GM18519 (cell line): ENCODE data around the gene IKZF2.

Experiments used
- ATAC-seq: cut with Tn5 transposase; IDR thresholded peaks from one replicate; pipeline ENCODE4 v1.9.1; 2021; ENCODE audit warnings: mild to moderate bottlenecking, moderate library complexity; ENCODE audit not compliant: unreplicated experiment, low FRiP score

The IKZF2 gene

GRCh38 chr2:213104092-213104902 is 47.1 kb downstream of the IKZF2 start:
- ATAC-seq = no peak

GRCh38 chr2:213101692-213102460 is 49.5 kb downstream of the IKZF2 start:
- ATAC-seq = no peak

- no peak for ATAC-seq
Measured at GRCh38 chr2:213101109-213101508, 50.3 kb downstream of the IKZF2 start.

- no peak for ATAC-seq
Measured at GRCh38 chr2:213098612-213099011, 52.8 kb downstream of the IKZF2 start.

DNA sequence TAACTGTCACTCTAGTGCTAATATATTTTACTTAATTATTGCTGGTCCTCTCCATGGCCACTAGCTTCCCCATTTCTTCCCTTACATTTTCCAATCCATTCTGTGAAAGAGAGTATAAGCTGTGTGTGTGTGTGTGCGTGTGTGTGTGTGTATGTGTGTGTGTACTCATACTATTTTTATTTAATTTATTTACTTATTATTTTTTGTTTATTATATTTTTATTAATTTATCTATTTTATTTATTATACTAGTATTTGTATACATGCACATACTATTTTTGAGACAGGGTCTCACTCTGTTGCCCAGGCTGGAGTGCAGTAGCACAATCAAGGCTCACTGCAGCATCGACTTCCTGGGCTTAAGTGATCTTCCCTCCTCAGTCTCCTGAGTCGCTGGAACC is 59.6 kb downstream of the IKZF2 start:
- no peak for ATAC-seq

- no peak for ATAC-seq
Measured at GRCh38 chr2:213090772-213091171, 60.6 kb downstream of the IKZF2 start.

- ATAC-seq = no peak
Measured at GRCh38 chr2:213089438-213089837, 62.0 kb downstream of the IKZF2 start.

DNA sequence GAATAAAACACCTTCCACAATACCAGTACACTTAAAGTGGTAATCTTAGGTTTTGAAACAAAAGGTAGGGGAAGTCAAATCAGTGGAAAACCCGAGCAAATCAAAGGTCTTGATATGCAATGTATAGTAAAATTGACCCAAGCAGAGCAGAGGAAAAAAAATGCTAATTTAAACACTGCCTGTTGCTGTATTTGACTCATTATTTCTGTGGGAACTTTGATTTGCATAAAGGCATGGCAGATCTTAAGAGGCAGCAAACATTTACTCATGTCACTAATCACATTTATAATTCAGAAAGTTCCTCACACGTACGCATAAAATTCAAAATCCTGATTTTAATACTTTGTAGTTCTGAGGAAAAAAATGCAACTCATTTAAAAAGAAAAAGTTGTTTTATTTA is 64.4 kb downstream of the IKZF2 start:
- no peak for ATAC-seq

GRCh38 chr2:213086571-213086970 is 64.8 kb downstream of the IKZF2 start:
- no peak for ATAC-seq

DNA sequence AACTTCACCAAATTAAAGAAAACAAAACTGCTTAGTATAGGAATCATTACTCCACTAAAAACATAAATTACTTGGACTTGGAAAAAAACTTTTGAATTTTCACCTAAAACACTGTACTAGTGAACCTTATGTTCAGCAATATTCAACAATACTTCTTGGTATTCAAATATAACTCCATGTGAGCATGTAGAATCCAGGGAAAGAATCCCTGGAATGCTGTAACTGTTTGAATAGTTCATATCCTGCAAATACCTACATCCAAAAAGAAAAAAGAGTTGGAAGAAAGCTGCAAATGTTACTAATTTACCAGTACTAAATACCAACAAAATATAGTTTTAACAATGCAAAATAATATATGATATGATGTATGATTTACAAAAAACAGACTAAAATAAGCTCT is 65.4 kb downstream of the IKZF2 start:
- no peak for ATAC-seq

GRCh38 chr2:213085538-213085937 is 65.9 kb downstream of the IKZF2 start:
- no peak for ATAC-seq

DNA sequence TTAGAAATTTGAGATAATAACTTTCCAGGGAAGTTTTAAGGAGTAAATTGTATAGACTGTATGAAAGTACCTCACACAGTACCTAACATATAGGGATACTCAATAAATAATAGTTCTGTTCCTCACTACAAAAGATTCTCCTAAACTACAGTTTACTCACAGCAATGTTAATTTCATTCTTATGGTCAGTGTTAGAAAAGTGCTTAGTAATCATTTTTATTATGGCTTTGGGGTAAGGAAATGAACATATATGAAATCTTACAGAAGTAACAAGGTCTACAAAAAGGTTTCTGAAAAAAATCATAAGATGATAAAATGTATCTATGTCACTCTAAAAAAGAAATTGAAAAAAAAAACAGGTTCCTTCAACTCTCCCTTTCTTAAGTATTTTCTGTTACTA is 67.2 kb downstream of the IKZF2 start:
- no peak for ATAC-seq

DNA sequence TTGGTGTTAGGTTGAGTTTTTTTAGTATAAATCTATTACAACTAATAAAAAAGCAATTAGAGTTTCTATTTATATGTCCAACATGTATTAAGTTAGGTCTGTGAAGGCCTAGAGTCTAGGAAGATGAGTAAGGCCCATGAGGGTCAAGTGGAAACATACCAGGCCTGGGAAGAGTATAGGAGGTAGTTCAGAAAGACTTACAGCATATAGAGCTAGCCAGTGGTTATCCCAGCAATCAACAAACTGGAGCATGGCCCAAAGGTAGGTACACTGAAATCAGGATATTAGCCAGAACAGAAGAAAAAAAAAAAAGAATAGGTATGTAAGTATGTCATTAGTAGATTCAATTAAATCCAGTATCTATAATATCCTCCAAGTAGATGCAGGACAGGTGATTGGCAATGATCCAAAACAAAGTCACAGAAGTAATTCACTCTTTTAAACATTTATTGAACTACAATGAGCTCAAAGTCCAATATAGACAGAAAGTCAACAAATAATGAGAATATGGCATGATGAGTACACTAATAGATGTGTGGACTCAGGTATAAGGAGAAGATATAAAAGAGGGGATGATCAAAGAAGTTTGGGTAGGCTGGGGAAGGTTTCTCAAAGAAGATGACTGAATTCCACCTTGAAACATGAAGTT is 70.3 kb downstream of the IKZF2 start:
- no peak for ATAC-seq

DNA sequence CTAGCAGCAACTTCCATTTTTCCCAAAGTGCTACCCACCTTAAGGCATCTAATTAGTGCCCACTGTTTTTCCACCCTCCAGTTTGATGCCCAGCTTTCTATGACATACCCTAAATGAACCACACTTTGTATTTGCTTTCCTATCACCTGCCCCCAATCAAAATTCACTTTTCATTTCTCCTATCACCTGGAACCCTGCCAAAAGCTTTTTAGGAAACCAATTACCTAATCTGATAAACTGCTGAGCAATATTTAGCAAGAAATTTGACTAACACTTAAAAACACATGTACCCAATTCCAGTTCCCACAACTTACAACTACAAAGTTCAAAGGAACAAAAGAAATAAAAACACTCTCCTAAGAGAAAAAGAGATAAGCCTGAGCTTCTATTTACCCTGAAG is 71.7 kb downstream of the IKZF2 start:
- no peak for ATAC-seq

DNA sequence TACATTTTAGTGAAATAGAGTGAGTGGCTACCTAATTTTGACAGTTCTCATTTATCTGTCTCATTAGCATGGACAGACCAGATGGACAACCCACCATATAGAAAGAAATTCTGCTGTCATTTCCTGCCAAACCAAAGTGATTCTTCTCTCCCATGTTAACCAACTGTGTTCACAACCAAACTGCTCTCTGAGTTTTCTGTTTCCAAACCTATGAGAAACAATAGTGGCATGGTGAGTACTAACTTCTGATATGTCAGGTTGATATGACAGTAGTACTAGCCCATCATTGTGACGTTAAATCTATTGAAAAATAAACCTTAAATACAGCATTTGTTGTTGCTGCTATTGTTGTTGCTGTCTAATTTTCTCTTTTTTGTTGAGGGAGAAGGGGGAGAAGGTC is 72.7 kb downstream of the IKZF2 start:
- ATAC-seq = no peak

- ATAC-seq = no peak
Measured at GRCh38 chr2:213069531-213069930, 81.9 kb downstream of the IKZF2 start.

DNA sequence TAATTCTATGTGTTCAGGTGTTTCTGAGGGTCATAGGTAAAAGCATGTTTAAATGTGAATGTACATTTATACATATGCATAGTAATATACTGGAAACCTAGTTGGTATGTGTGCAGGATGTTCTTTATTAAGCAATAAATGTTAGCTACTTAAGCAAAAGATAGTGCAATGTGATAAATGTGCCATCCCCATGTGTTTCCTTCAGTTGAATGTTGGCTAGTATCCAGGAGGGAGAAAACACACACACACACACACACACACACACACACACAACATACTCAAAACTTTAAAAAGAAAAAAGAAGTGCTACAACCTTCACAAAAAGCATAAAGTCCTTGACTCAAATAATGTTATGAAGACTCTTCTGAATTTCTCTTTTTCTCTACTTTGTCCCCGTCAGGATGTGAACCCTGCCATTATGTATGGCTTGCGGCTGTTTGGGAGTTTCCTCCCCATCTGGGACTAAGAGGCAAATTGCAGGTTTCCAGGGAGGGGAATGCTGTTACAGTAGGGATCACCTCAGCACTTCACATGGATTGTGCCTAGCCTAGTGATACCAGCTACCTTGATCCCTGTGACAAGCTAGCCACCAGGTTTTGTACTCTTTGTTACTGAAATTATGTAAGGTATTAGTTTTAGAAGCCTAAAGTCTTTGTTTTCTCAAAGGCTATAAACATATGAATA is 82.6 kb downstream of the IKZF2 start:
- ATAC-seq = no peak

GRCh38 chr2:213067888-213068287 is 83.5 kb downstream of the IKZF2 start:
- ATAC-seq = no peak

DNA sequence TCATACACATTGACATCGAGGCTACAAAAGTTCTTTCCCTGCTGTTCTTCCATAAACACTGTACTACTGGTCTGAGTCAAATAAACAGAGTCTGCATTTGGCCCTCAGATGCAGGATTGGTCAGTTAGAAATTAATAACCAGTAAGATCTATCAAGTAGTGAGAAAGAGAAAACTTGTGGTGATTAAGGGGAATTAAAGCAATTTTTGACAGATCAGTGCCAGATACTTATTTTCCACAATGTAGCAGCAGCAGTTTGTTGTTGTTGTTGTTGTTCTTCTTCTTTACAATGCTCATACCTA is 85.0 kb downstream of the IKZF2 start:
- ATAC-seq = no peak

GRCh38 chr2:213065583-213066442 is 85.6 kb downstream of the IKZF2 start:
- ATAC-seq = no peak
